ENCODE results near the gene COL1A1.

GRCh38 chr17:50141026-50141744 lies 60.2 kb downstream of the COL1A1 start:
- TF ChIP-seq CTCF (IDR thresholded peaks at IDR 0.05; ENCODE audit: low read depth, low read length, missing input control) (no peak), RXRA (IDR thresholded peaks at IDR 0.05) (no peak), SP1 (IDR thresholded peaks at IDR 0.05) (no peak), FOXA2 (IDR thresholded peaks at IDR 0.05) (no peak), MAX (IDR thresholded peaks at IDR 0.05) (no peak), YY1 (IDR thresholded peaks at IDR 0.05) (no peak), HNF4G (IDR thresholded peaks at IDR 0.05) (no peak), REST (IDR thresholded peaks at IDR 0.05) (no peak), ATF3 (IDR thresholded peaks at IDR 0.05) (no peak), FOXA1 (IDR thresholded peaks at IDR 0.05) (no peak), ZBTB33 (IDR thresholded peaks at IDR 0.05) (no peak), EGR1 (IDR thresholded peaks at IDR 0.05; ENCODE audit: low read depth in 2 of 2) (no peak)

Measured in liver (tissue), 3 donors.